ENCODE data around the gene ASTN2. TPM values are rescaled to one million over a fixed set of nuclear protein-coding genes. Genes with fewer than 3 reads are reported as not detected.

The ASTN2 gene
- total and polyA plus RNA-seq, 10 of the 15 experiments (the other 5 are each of a cell fraction or from before 2014, with no cell fraction given), result 1.4 to 15.7 (median 7.0) TPM

DNA sequence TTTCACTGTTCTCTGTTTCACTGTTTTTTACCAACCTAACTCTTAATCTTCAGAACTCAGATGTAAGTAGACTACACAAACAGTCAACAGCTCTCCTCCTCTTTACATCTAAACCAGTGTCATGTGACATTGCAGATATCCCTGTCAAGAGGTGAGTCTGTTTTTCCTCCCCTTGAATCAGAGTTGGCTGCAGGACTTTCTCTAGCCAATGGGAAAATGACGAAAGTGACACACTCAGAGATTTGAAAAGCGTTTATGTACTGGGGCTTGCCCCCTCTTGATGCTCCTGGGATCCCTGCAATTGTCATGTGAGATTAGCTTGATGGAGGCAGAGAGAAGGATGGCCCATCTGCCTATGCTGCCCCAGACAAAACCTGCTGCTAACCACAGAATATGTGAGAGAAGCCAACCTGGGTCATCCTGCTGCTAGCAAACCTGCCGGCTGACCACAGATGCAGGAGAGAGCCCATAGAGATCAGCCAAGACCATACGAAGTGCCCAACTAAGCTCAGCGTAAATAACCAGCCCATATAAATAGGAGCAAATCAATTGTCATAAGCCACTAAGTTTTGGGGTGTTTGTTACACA, 111.1 kb downstream of the ASTN2 start:
- Histone ChIP-seq H3K4me3 (no peak overlapping the region), H3K36me3 (ENCODE audit: control insufficient read depth in 2 of 2, insufficient read depth in 2 of 2, low read length in 1 of 2) (no peaks in the 10 kb centered on the region), H3K27ac (ENCODE audit: control insufficient read depth, insufficient read depth) (no peak overlapping the region), H2AFZ (ENCODE audit: control insufficient read depth, low read depth, low read length) (no peak overlapping the region), H3K4me1 (ENCODE audit: control insufficient read depth, insufficient read depth, low read length) (no peaks in the 10 kb centered on the region), H3K9ac (ENCODE audit: control insufficient read depth, insufficient read depth, low read length) (no peak overlapping the region), H4K20me1 (ENCODE audit: control insufficient read depth, insufficient read depth) (no peaks in the 10 kb centered on the region), H3K9me3 (replicated peaks; ENCODE audit: control insufficient read depth, insufficient read depth, low read length) (no peaks in the 10 kb centered on the region), H3K4me2 (ENCODE audit: control insufficient read depth, insufficient read depth) (no peak overlapping the region), H3K27me3 (replicated peaks in 1 of 2; ENCODE audit: control insufficient read depth in 2 of 2, insufficient read depth in 2 of 2, low read length in 1 of 2) (no peaks in the 10 kb centered on the region; a peak in 1 of 4 replicates), H3K79me2 (ENCODE audit: control insufficient read depth, insufficient read depth, low read length) (no peaks in the 10 kb centered on the region)
- ATAC-seq (no peak), DNase-seq (ENCODE audit: low read depth, low spot score) (no peak), FAIRE-seq (no peak)
- ChIA-PET RAD21 (ENCODE audit: unreplicated experiment) (no interaction called here), SMC1A (ENCODE audit: uncharacterized antibody, unreplicated experiment) (no interaction called here), CTCF (no interaction called here), POLR2A (no interaction called here)
- intact Hi-C loops (cut with micrococcal nuclease; ENCODE audit: unreplicated experiment), result no loop called here
- 41% methylated on average over 5 of the region's 5 CpGs for WGBS (ENCODE audit: insufficient coverage, insufficient replicate concordance, low lambda C conversion rate, missing lambda C conversion rate)
- in situ Hi-C loops (cut with MboI), result no loop called here
- BruUV-seq (replicated peaks), result no TSS peak
- no peak for TF ChIP-seq POLR2AphosphoS2 (IDR thresholded peaks at IDR 0.05; ENCODE audit: low read depth, low read length)
- TF ChIP-seq IRF3 (IDR thresholded peaks at IDR 0.05), result no peak
- TF ChIP-seq RUNX3 (IDR thresholded peaks at IDR 0.05; ENCODE audit: low read length), result no peak
- TF ChIP-seq KLF5 (IDR thresholded peaks at IDR 0.05; ENCODE audit: partially characterized antibody), result no peak
- TF ChIP-seq SIX5 (IDR thresholded peaks at IDR 0.05; ENCODE audit: low read depth, low read length, severe bottlenecking), result no peak
- TF ChIP-seq CREB1 (IDR thresholded peaks at IDR 0.05; ENCODE audit: low read depth), result no peak
- TF ChIP-seq SPI1 (IDR thresholded peaks at IDR 0.05; ENCODE audit: borderline replicate concordance, insufficient read depth, low read depth, low read length), result no peak
- TF ChIP-seq E4F1 (IDR thresholded peaks at IDR 0.05; ENCODE audit: borderline replicate concordance, partially characterized antibody), result no peak
